Hepatic stellate cell (primary cell): ENCODE results near the gene ANAPC15.
A peak's percentile ranks its signal among the peaks of the same experiment; 100 is the strongest.

Experiments used
- DNase-seq: peaks from one replicate; pipeline ENCODE4 v3.0.0; 2011; ENCODE audit warnings: low spot score

Gene ANAPC15

DNA sequence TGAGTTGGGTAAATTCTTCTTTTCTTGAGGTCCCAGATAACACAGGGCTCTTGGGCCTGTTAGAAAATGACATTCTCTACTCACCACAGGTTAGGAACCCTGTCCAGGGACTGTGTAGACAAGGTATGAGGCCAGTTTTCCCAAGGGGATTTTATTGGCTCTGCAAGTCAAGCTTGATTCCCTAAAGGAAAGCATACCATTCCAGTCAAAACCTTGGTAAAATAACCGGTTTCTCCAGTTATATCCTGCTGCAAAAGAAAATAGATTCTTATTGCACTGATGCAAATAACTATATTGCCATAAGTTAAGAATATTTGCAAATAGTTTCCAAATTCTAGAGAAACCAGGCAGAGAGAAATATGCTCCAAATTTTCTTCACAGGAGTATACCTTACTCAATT is 13.5 kb upstream of the ANAPC15 start:
- no peak for DNase-seq

DNA sequence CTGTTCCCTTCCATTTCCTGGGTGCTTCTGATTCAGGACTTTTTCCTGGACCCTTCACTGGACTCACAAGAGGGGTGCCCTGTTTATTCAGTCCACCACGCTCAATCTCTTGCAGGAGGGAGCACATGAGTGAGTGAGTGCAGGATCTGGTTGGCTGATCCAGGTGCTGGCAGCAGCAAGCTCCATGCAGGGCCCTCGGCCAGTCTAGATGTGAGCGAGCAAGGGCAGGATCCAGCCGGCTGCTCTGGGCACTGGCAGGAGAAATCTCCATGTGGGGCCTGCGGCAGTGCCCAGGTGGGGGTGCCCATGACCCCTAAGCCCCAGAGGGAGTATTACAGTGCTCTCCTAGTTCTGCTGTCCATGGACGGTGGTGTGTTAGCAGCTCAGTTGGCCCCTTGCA is 11.6 kb upstream of the ANAPC15 start:
- DNase-seq, result no peak

DNA sequence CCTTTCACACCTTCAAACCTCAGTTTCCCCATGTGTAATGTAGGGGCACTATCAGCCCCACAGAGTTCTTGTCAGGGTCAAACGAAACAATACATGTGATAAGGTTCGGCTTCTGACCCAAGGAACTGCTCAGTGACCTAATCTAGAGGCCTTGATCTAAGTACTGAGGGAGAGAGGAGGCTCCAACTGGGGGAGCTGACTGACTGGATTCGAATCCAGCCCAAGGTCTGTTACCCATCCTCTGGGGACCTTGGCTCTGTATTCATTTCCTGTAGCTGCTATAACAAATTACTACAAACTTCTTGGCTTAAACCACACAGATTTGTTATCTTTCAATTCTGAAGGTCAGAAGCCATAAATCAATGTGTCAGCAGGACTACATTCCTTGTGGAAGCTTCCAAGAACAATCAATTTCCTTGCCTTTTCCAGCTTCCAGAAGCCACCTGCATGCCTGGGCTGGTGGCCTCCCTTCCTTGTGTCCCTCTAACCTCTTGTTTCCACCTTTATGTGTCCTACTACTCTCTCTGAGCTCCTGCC is 10.7 kb upstream of the ANAPC15 start:
- no peak for DNase-seq

DNA sequence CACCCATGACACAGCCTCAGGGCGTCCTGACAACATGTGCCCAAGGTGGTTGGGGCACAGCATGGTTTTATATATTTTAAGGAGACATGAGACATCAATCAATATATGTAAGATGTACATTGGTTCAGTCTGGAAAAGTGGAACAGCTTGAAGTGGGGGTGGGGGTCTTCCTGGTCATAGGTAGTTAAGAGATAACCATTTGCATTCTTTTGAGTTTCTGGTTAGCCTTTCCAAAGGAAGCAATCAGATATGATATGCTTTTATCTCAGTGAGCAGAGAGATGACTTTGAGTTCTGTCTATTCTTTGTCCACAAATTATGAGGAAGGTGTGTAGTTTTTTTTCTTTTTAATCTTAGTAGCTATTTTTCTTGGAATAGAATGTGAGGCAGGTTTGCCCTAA is 10.1 kb upstream of the ANAPC15 start:
- no peak for DNase-seq

DNA sequence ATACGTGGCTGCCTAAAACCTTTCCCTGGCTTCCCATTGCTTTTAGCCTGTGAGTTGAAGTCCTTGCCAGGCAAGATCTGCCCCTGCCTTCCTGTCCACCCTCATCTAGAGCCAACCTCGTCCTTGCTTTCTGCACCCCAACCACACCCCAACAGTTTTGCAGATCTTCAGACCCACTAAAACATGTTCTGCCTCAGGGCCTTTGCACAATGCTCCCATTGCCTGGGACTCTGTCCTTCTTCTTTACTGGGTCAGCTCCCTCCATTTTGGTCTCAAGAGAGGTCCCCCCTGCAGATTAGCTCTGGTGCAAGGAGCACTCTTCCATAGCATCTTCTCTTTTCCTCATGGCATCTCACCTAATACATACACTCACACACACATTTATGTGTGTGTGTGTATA is 8.4 kb upstream of the ANAPC15 start:
- no peak for DNase-seq

DNA sequence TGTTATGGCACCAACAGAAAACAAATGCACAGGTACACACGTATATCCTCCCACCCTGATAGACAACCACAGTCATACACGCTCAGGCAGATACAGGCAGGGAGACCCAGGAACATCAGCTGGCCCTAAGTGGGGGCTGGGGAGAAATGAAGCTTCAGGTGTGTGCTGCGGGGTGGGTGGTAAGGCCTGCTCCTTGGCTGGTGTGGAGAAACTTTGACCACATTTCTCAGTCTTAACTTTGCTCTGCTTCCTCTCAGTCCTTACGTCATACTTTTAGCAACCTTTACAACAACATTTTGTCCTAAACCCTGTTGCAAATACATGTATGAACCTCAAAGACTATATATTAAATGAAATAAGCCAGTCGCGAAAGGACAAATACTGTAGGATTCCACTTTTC is 6.7 kb upstream of the ANAPC15 start:
- no peak for DNase-seq

DNA sequence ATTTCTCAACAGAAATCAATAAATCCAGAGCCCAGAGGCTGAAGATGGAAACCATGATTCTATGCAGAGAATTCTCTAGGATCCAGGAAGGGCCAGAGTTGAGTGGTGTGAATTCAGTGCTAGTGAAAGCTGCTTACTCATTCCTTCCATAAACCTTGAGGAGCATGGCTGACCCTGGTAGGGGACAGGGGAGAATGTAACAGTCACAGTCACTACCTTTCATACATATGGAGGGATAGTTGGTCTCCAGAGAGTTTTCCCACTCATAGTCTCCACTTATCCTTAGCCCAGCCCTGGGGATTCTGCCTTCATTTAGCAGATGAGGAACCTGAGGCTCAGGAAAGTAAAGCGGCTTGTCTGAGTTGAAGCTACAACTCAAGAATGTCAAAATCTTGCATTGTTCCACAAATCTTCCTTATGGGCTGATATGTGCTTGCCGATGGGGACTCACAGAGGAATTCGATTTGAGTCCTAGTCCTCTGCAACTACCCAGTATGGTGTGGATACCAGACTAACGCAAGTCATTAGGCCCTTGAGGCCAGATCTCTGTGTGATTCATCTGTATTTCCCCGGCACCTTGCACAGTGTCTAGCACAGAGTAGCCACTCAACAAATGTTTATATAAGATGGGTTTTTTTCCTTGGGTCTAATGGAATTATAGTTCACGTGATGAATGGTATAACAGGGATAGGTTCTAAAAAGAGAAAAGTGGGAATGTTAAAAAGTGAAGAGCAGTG is 3.7 kb upstream of the ANAPC15 start:
- DNase-seq, result no peak

DNA sequence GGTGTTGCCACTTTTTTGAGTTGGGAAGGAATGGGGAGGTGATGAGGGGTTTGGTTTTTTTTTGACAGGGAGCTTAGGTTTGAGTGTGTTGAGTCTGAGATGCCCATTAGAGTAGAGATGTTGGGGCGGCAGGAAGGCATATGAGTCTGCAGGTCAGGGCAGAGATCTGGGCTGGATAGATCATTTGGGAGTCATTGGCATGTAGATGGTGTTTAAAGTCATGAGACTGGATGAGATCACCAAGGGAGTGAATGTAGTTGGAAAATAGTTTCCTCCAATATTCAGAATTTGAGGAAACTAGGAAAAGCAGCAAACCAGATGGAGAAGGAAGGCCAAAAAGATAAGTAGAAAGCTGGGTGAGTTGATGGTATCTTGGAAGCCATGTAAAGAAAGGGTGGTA is 2.1 kb upstream of the ANAPC15 start:
- no peak for DNase-seq

DNA sequence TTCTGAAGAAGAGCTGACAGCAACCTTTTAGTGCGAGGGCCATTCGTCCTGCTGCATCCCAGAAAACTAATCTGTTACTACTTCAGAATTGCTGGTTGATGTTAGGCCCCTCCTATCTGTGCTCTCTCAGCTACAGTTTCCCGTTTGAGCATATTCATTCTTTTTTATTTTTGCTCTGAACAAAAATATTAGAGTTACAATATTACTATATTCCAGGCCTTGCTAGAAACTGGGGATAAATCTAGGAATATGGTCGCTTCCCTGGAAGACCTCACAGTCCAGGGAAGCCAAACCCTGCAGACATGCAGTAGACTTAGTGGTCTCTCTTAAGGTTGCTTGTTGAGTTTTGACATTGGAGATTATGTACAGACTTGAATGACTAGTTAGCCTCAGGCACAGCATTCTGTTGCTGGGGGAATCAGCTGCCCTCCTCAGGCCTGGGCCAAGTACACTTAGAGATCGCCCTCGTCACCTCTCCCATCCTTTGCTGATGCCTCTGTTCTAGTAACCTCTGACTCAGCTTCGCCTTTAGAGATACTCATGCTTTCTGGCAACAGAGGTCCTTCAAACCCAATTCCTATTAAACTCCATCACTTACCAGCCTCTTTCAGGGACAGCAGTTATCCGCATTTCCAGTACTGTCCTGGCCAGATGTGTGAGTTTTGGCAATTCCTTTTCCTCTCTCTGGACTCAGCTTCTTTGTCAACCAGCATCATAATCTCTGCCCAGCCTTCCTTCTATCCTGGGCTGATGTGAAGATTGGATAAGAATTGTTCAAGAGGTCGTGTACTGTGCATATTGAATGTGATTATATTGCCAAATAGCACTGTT is 698 bp upstream of the ANAPC15 start:
- no peak for DNase-seq

DNA sequence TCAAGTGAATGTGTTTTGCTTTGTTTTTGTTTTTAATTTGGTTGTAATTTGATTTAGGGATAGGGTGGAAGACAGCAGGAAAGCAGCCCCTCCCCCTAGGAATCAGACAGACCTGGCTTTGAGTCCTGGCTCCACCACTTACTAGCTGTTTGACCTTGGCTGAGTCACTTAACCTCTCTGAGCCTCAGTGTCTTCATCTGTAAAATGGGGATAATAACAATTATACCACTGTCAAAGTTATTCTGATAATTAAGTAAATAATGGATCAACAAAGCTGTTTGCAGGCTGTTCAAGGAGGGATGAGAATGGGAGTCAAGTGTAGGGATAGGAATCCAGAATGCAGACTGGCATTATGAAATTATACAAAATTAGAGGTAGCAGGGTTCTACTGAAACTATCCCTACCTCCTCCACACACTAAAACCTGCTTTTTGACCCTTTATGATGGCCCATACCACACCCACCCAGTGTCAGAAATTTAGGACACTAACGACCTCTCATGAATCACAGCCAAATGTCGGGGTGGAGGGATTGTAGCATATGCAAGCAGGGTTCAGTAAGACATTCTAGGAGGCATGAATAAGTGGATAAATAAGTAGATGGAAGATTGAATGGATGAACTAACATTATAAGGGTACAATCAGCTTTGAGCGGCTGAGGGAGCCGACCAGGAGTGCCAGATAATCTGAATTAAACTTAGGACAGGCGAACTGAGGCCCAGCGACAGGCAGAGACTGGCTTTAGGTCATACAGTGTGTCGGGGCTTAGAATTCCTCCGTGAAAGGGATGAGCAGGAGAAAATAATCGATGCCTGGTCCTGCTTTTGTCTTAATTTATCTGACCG is 974 bp downstream of the ANAPC15 start:
- no peak for DNase-seq

DNA sequence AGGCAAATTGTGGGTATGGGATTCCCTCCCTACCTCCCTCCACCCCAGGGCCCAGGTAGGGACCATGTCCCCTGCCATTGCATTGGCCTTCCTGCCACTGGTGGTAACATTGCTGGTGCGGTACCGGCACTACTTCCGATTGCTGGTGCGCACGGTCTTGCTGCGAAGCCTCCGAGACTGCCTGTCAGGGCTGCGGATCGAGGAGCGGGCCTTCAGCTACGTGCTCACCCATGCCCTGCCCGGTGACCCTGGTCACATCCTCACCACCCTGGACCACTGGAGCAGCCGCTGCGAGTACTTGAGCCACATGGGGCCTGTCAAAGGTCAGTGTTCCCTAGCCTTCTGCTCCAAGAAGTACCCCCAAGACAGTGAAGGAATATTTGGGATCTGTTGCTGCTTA is 6.6 kb downstream of the ANAPC15 start, which contains the start of gene TOMT:
Gene TOMT (plus strand): TSS at position 37 of the 400 bp plus-strand sequence. CDS start 28 bp downstream, at position 65.
- DNase-seq, result no peak

DNA sequence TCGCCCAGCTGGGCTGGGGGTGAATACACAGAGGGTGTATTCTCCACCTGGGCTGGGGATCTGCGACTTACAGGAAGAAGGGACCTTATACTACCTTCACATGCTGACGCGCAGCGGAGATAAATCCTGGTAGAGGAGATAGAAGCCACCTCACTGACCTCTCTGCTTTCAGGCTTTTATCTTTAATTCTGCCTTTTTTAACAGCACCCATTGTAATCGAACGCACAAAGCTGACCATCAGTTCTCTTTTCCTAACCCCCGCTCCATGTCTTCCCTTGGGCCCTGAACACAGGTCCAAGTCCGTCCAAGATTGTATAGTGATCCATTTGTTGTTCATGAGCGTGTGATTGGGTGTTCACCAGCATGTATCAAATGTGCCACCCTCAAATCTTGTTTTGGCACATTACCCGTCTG is 8.7 kb downstream of the ANAPC15 start:
- DNase-seq, result no peak

DNA sequence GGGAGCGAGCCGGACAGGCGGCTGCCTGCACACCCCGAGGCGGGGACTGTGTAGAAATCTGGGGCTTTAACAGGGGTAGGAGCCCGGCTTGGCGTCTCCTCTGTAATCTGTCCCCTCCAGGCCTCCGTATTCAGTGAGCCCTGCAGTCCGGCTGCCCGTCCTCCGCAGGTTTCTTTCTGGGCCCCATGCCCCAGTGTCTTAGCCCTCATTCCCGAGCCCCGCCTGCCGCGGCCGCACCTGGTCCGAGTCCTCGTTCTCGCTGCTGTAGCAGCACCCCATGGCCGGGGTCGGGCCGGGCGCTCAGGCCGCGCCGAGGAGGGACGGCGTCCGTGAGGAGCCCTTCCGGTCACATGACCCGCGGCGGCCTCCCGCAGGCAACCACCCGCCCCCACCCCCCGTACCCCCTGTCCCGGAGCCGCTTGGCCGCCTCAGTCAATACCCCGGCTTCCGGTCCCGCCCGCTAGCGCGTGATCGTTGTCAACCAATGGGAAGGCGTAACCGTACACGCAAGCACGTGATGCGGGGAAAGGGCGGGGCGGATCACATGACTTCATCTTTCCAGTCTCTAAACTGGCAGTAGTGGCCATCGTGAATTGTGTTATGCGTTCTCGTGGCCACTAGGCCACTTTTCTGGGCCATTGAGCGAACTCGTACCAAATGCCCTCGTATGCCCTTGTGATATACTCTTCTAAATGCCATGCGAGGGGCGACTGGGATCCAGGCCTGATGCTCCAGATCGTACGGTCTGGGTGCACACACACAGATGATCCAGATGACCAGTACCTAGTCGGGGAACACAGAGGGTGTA is 9.3 kb downstream of the ANAPC15 start, which contains the start of gene LAMTOR1:
Gene LAMTOR1 (minus strand): TSS at position 352 of the 808 bp plus-strand sequence. CDS start 73 bp downstream, at position 279.
- DNase-seq, result peak; percentile 96

DNA sequence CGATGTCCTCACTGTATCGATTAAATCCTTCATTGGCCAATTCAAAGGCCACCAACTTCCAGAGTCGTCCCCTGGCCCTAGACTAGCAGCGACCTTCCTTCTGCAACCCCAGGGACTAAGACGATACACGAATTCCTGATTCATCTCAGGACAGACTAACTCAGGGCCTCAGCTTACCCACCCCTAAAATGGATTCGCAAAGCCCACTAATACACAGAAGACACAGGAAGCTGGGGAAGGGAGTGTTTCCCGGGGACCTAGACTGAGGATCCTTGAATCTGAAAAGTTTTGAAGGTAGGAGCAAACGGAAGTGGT is 9.9 kb downstream of the ANAPC15 start:
- DNase-seq, result no peak

DNA sequence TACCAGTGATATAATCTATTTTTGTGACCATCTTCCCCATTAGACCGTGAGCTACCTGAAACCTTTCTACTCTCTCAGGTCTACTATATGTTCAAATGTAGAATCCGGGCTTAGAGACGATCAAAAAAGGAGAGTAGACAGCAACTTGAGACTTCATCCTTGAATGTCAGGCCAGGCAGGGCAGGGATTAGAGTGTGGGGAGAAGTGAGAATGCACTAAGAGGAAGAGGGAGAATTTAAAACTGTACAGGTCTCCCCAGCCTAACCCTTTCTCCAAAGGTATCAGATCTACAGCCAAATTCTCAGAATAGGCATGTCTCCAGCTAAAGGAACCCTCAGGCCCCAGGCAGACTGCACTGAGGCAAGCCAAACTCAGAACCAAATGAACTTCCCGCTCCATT is 10.3 kb downstream of the ANAPC15 start:
- DNase-seq, result no peak

DNA sequence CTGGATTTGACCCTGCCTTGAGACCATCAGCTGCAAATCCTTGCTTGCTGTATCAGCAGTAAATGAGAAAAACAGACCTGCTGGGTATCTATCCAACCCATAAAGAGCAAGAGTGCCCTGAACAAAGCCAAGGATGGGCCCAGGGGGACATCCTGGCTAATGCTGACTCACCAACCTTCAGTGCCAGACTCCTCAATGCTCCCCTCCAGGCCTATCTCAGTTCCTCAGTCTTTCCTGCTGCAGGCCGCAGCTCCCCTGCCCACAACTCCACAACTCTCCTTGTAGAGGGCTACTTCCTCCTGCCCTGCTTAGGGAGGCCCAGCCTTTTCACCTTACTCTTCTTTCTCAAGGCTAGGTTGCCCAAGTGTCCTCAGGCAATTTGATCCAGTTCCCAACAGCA is 12.0 kb downstream of the ANAPC15 start:
- DNase-seq, result no peak

DNA sequence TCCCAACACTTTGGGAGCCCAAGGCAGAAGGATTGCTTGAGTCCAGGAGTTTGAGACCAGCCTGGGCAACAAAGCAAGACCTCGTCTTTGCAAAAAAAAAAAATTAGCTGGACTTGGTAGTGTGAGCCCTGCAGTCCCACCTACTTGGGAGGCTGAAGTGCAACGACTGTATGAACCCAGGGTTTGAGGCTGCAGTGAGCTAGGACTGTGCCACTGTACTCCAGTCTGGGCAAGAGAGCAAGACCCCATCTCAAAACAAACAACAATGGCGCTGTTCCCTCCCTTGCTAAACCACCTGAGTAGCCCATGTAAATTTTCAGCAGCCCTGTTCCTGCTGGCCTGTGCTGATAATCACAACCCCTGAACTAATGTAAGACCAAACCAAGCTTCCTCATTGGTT is 12.5 kb downstream of the ANAPC15 start:
- DNase-seq, result no peak

DNA sequence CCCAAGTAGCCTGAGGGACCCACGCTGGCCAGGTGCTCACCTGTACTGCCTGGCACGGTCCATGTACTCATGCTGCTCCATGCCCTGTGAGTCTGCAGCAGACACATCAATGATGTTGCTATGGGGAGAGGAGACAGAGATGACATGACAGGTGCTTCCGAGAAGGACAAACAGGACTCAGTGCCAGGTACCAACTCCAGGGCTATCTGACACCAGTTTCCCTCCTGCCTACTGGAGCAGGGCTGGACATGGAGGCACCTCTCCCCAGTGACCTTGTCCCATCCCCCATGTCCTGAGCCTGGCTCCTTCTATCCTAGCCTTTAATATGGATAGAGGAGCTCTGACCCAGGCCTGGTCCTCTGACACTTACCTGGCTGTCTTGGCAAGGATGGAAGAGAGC is 13.8 kb downstream of the ANAPC15 start:
- no peak for DNase-seq

DNA sequence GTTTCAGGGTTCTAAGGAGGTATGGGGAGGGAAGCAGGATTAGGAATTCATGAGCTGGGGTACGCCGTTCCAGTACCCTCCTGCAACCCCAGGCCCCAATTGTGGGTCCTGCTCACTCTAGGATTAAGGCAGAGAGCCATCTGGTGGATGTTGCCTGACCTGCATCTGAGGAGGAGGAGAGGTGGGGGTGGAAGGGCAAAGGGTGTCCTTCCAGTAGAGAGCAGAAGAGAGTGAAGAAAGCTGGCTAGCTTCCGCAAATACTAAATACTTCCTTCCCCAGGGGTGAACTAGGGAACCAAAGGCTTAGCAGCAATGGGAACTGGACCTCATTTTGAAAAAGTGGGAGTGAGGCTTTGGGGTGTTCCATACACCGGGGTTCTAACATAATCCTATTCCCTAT is 21.2 kb downstream of the ANAPC15 start:
- DNase-seq, result peak; percentile 78

DNA sequence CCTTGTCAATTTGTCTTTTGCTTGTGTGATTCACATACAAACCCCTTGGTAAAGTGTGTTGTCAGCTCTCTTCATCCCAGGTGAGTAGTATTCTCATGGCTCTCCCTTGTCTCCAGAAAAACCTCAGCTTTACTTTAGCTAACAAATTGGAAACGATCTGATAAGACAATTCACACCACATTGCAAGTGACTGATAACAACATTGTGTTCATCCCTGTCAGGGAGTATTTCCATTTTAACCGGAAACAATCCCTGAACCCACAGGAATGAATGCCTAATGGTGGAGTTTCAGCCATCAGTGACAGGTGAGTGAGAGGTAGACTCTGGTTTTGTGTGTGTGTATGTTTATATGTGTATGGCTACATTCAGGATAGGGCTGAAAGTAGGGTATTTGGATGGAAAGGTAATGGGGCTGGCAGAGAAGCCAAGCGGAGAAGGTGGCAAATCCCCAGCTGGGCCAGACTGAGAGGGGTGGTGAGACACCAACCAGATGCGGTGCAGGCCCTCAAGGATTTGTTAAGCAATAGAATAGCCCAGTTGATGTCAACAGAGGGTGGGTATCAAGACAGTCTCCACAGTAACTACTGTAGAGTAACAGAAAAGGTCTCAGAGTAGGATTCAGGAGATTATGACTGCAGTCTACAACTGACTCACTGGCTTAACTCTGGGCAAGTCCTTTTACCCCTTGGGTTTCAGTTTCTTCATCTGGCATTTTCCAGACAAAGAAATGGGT is 24.3 kb downstream of the ANAPC15 start:
- DNase-seq, result no peak
